ENCODE data around the gene CHST8.

DNA sequence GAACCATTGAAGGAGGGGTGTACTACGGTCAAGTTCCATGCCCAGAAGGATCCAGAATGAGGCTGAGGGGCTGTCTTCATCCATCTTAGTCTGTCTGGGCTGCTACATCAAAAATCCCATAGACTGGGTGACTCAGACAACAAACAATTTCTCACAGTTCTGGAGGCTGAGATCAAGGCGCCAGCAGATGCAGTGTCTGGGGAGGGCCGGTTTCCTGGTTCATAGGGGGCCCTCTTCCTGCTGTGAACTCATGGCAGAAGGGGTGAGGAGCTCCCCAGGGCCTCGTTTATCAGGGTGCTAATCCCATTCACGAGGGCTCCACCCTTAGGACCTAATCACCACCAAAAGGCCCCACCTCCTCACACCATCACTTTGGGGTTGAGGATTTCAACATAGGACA is 160.2 kb downstream of the CHST8 start:
- TF ChIP-seq, protein P1, sequence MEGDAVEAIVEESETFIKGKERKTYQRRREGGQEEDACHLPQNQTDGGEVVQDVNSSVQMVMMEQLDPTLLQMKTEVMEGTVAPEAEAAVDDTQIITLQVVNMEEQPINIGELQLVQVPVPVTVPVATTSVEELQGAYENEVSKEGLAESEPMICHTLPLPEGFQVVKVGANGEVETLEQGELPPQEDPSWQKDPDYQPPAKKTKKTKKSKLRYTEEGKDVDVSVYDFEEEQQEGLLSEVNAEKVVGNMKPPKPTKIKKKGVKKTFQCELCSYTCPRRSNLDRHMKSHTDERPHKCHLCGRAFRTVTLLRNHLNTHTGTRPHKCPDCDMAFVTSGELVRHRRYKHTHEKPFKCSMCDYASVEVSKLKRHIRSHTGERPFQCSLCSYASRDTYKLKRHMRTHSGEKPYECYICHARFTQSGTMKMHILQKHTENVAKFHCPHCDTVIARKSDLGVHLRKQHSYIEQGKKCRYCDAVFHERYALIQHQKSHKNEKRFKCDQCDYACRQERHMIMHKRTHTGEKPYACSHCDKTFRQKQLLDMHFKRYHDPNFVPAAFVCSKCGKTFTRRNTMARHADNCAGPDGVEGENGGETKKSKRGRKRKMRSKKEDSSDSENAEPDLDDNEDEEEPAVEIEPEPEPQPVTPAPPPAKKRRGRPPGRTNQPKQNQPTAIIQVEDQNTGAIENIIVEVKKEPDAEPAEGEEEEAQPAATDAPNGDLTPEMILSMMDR (conservative IDR thresholded peaks at IDR 0.05 in 1 of 2, IDR thresholded peaks at IDR 0.05 in 1 of 2; ENCODE audit: extremely low read depth in 1 of 2, insufficient read depth in 1 of 2, low read depth in 1 of 2, low read length in 2 of 2), result no peak
- no peak for TF ChIP-seq EZH2 (IDR thresholded peaks at IDR 0.05; ENCODE audit: borderline replicate concordance, low read length)

All from mammary epithelial cell (primary cell).